Thyroid gland (tissue), 4 donors: Measurements from ENCODE around the gene DLX1.
"Not testable (repeated sequence)": the region's sequence is repeated elsewhere in the genome, so short reads cannot be mapped to it uniquely, and the experiment has no call there.

Source experiments
- CTCF ChIP-seq, 6 experiments: fragments of 200-600 bp in 3 of 6; fragments of 450-650 bp in 3 of 6; sonication (generic) in 3 of 6; IDR thresholded peaks; one replicate each; pipeline ENCODE4 v1.5.1; 2016 to 2019; ENCODE audit warnings: antibody characterized with exemption in 6 of 6, mild to moderate bottlenecking in 2 of 6, inconsistent platforms in 1 of 6, moderate library complexity in 1 of 6
- POLR2A ChIP-seq, 2 donors: fragments of 450-650 bp; IDR thresholded peaks; one replicate each; pipeline ENCODE4 v1.6.1; 2017; ENCODE audit warnings: antibody characterized with exemption in 2 of 2, mild to moderate bottlenecking in 2 of 2, moderate library complexity in 1 of 2

GRCh38 chr2:172138727-172139126 lies 53.4 kb downstream of the DLX1 start:
- not testable (repeated sequence) for TF ChIP-seq CTCF, POLR2A (IDR thresholded peaks at IDR 0.05)
